Measurements from ENCODE around the gene SCLY. TPM values are rescaled to one million over a fixed set of nuclear protein-coding genes. Genes with fewer than 3 reads are reported as not detected.

SCLY gene
- total RNA-seq, 1 donor from 2014 or later: 15.1 TPM

- DNase-seq (ENCODE audit: low spot score): peak; percentile 32
- intact Hi-C loops (cut with DNase I): no loop called here
- ATAC-seq: no peak
Observed at GRCh38 chr2:238093181-238094140, 32.7 kb downstream of the SCLY start.

- DNase-seq (ENCODE audit: low spot score) (peak; percentile 40), ATAC-seq (no peak)
- intact Hi-C loops (cut with DNase I): no loop called here
Observed at GRCh38 chr2:238094438-238095022, 33.7 kb downstream of the SCLY start.

DNA sequence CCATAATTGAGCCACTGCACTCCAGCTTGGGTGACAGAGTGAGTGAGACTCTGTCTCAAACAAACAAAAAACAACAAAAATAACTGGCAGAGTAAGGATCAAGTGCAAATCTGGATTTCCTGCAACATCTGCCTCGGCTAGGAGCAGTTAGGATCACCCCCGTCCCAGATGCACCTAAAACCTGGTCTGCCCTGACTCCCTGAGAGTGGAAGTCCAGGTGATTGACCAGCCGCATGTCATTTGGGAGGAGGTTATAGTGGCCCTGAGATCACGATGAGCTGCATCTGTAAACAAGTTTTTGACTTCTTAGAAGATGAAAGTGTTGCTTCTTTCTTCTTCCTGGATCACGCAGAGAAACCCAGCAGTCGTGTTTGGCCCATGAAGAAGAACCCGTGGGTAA, 34.3 kb downstream of the SCLY start:
- ATAC-seq: no peak

DNA sequence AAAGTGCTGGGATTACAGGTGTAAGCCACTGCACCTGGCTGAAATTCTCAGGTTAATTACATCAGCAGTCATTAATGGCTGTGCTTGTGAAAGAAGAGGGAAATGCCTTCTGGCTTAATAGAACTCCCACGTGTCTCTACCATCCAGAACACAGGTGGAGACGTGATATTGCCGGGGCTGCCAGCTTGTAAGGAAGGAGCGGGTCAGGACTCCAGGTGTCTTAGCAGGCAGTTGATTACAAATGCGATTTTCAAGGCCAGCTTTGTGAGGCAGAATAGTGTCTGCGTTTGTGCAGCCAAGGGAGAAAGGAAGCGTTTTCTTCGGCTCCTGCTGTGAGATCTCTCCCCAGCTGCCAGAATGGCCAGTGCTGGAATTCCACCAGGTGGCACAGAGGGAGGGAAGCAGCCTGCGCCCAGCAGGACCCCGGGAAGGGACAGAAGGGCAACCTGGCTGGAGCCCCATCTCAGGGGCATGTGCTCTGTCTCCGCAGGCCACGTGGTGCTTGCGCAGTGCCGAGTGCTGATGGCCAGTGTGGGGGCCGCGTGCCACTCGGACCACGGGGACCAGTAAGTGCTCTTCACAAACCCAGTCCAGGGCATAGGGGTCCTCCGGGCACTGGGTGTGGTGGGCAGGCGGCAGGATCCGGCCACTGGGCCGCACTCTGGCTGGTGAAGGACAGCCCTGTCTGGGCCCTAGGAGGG, 35.7 kb downstream of the SCLY start:
- intact Hi-C loops (cut with DNase I): no loop called here
- ATAC-seq (no peak), DNase-seq (ENCODE audit: low spot score) (peak; percentile 48)

More for the DNA sequence above, 34.3 kb downstream of the SCLY start:
- intact Hi-C loops (cut with DNase I): no loop called here
- peak; percentile 13 for DNase-seq (ENCODE audit: low spot score)

DNA sequence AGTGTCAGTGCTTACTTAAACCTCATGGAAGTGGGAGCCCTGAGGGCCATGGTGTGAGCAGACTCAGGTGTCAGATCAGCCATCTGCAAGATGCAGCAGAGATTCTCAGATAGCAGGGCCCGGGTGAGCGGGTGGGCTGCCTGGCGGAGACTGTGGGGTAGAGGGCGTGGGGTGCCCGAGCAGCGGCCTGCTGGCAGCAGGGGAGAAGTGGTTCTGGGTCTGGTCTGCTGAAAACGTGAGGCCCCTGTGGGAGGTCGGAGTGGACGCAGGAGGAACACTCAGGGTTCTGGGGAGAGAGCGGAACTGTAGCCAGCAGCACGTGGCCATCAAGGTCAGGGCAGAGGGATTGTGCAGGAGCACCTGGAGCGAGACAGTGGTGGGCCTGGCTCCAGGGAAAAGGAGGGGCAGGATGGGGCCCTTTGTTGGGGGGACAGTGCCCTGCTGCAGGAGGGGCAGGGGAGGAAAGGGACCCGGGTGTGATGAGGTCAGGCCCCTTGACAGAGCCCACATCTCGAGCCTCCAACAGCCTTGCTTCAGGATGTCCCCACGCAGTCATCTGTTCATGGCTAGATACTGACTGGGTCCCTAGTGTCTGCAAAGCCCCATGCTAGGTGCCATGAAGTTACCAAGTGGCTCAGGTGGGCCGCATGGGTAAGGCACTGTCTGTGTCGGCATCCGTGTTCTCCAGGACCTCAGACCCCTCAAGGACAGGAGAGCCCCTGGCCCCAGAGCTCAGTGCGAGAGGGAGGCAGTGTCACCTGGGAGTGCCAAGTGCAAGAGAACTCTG, 36.6 kb downstream of the SCLY start:
- intact Hi-C loops (cut with DNase I): no loop called here
- DNase-seq (ENCODE audit: low spot score): peak; percentile 43
- no peak for ATAC-seq

DNA sequence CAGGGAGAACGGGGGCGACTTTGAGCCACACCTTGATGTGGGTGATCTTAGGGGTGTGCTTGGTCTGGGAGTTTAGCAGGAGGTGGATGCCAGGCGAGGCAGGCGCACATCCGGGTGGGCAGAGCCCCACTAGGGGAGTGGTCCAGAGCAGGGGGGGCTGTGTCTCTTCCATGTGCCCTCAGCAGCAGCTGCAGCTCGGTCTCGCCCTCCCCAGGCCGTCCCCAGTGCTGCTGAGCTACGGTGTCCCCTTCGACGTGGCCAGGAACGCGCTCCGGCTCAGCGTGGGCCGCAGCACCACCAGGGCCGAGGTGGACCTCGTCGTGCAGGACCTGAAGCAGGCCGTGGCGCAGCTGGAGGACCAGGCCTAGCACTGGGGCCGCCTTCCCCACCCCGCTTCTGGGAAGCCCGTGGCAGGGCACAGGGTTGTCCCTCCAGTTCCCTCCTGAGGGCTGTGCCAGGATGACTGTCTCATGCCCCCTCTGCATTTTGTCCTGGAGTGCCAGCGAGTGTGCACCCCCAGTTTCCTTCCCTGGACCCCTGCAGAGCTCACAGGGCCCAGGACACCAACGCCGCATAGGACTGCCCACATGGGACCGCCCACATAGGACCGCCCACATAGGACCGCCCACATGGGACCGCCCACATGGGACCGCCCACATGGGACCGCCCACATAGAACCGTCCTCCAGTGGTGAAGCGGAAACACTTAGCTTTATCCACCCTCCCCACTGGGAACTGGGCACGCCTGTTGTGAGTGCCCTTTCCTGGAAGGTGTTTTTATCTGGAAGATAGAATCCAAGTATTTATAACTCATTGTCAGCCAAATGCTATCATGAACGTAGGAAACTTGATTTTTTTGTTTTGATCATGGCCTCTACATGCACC, 37.4 kb downstream of the SCLY start:
- ATAC-seq (peak; percentile 87), DNase-seq (ENCODE audit: low spot score) (peak; percentile 76)

GRCh38 chr2:238098901-238099713, 38.3 kb downstream of the SCLY start:
- intact Hi-C loops (cut with DNase I): no loop called here
- DNase-seq (ENCODE audit: low spot score): peak; percentile 60
- no peak for ATAC-seq

More for the DNA sequence above, 37.4 kb downstream of the SCLY start:
- intact Hi-C loops (cut with DNase I): no loop called here

- peak; percentile 49 for DNase-seq (ENCODE audit: low spot score)
- intact Hi-C loops (cut with DNase I): no loop called here
- no peak for ATAC-seq
Observed at GRCh38 chr2:238099714-238100048, 38.9 kb downstream of the SCLY start.

GRCh38 chr2:238100049-238100820, 39.4 kb downstream of the SCLY start, which contains the start of gene ESPNL:
Gene ESPNL (plus strand): TSS chr2:238100340. CDS start chr2:238100420, 80 bp downstream.
- ATAC-seq (no peak), DNase-seq (ENCODE audit: low spot score) (peak; percentile 56)
- intact Hi-C loops (cut with DNase I): no loop called here

DNA sequence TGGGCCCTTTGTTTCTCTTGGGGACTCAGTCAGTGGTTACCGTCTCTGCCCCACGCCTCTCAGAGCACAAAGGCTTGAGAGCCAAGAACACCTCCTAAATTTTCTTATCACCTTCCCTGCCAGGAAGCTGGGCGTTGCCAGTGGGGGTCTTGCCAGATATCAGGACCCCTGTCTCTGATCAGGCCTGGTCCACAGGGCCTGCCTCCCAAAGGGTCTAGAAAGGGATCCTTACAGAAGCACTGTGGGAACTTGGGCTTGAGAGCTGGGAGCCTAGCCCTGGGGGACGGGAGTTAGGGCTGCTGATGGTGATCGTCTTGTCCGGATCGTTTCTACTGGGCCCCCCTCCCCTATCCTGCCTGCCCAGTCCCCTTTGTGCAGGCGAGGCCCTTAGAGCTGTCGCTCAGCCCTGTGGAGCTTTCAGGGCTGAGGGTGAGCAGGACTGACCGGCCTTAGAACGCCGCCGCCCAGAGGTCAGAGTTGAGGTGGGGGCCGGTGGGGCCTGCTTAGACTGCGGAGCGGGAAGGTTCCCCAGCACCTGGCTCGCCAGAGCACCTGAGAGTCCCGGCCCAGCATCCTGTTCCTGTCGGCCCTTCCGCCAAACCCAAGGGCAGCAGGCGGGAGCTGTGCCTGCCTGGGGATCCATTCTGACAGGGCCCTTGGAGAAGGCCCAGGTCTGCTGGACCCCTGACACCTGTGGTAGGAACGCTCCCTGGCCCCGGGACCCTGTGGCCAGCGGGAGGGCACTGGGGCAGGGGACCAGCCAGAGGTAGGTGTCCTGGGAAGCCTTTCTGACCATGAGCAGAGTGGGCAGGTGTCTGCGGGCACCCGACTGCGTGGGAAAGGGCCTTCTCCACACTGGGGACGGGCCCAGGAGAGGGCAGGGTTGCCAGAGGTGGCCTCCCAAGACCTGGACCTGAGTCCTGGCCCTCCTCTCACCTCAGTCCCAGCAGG, 40.3 kb downstream of the SCLY start:
- peak; percentile 50 for DNase-seq (ENCODE audit: low spot score)
- intact Hi-C loops (cut with DNase I): no loop called here
- ATAC-seq: no peak

DNA sequence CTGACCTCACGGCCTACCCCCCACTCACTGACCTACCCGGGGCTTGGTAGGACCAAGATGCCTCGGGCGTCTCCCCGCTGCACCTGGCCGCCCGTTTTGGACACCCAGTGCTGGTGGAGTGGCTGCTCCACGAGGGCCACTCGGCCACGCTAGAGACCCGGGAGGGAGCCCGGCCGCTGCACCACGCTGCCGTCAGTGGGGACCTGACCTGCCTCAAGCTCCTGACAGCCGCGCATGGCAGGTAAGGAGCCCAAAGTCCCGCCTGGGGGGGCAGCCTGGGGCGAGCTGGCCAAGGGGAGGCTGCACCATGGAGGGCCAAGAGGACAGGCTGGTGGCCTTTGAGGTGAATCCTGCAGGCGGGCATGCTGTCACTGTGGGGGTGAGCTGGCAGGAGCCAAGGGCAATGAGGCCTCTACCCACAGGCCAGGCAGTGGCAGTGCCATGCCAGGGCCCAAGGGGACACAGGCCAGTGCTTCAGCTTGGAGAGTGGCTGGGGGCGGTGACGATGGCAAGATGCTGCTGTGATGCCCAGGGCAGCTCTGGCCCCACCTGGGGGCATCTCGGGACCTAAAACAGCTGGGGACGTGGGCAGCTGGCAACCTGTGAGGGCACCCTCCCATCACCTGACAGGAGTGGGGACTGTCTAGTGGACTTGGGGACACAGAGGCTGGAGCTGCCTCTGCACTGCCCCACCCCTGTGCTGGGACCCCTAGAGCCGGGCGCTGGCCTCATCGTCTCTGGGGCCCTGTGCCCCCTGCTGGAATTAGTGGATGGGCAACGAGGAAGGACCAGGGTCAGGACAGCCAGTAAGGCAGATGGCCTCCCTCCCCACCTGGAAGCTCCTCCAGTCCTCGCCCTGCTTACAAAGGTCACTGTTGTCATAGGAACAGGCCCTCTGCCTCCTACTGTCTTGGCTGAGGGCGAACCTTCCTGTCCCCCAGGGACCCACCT, 41.4 kb downstream of the SCLY start:
- ATAC-seq (no peak), DNase-seq (ENCODE audit: low spot score) (peak; percentile 53)
- intact Hi-C loops (cut with DNase I): no loop called here

DNA sequence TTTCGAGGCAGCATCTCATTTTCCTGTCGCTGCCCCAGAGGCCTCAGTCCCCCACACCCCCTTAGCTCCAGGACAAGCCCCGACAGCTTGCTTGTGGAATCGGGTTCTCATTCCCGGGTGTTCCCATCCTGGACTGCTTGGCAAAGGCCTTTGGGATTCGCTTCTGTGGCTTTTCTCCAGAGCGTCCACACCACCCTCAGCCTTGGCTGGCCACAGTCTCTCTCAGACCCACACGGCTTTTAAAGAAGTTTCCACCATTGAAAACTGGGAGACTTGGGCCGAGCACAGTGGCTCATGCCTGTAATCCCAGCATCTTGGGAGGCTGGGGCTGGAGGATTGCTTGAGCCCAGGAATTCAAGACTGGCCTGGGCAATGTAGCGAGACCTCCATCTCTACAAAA, 42.1 kb downstream of the SCLY start:
- DNase-seq (ENCODE audit: low spot score) (peak; percentile 35), ATAC-seq (no peak)
- intact Hi-C loops (cut with DNase I): no loop called here

DNA sequence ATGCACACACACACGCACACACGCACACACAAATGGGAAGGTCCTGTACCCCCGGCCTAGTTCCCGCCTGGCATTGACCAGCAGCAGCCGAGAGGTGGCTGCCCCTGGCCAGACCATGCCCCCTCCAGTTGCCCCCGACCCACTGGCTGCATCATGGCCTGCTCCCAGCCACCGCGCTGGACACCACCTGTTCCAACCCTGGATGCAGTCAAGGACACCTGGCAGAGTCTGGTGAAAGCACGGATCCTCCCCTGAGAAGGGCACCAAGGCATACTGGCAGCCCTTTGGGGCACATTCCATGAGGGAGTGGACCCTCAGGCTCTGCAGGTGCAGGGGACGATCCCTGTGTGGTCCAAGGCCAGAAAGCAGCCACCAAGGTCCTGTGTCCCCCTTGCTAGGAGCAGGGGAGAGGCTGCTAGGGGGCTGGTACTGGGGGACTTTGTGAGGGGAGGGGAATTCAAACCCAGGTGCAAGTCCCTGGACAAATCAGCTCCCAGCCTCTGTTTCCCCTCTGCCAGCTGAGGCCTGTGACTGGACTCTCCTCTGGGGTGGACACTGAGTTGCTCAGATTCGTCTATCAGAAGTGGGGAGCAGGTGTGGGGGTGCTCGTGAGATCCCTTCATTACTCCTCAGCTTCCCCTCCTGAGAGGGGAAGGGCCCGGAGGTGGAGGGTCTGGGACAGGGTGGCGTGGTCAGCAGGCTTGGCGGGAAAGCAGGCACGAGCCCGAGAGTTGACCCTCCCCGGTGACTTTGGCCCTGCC, 42.8 kb downstream of the SCLY start:
- no peak for ATAC-seq
- intact Hi-C loops (cut with DNase I): no loop called here
- DNase-seq (ENCODE audit: low spot score): peak; percentile 50

GRCh38 chr2:238104226-238104690, 43.5 kb downstream of the SCLY start:
- peak; percentile 49 for DNase-seq (ENCODE audit: low spot score)

More at GRCh38 chr2:238104226-238104690, 43.5 kb downstream of the SCLY start:
- no peak for ATAC-seq
- intact Hi-C loops (cut with DNase I): no loop called here
